Astrocyte (in vitro differentiated cells and primary cell): ENCODE measurements around the gene A4GALT. TPM values are rescaled to one million over a fixed set of nuclear protein-coding genes. Genes with fewer than 3 reads are reported as not detected.

Experiments
- DNase-seq: peaks from one replicate; pipeline ENCODE4 v3.0.0-alpha.2; 2010; ENCODE audit warnings: low read depth
- FAIRE-seq: peaks from 2 replicates; lab custom pipeline; 2011; peaks lifted over from hg19 to GRCh38; lab: Jason Lieb, UNC
- H2AFZ ChIP-seq: 2 replicates; pipeline ENCODE4 v1.6.0; 2012; ENCODE audit warnings: low read depth, low read length, inconsistent platforms
- H3K27ac ChIP-seq: 2 replicates; pipeline ENCODE4 v1.5.1; 2011; ENCODE audit warnings: low read depth, low read length, inconsistent platforms
- H3K27me3 ChIP-seq: 2 replicates; pipeline ENCODE4 v1.6.0; 2011; ENCODE audit warnings: low read length, inconsistent platforms; ENCODE audit not compliant: insufficient read depth
- H3K36me3 ChIP-seq: 2 replicates; pipeline ENCODE4 v1.5.1; 2011; ENCODE audit warnings: low read length, inconsistent platforms; ENCODE audit not compliant: insufficient read depth
- H3K4me1 ChIP-seq: 2 replicates; pipeline ENCODE4 v1.5.1; 2011; ENCODE audit warnings: low read length, inconsistent platforms; ENCODE audit not compliant: insufficient read depth
- H3K4me2 ChIP-seq: 2 replicates; pipeline ENCODE4 v1.6.0; 2012; ENCODE audit warnings: low read length, inconsistent platforms
- H3K4me3 ChIP-seq: 2 replicates; pipeline ENCODE4 v1.5.1; 2011; ENCODE audit warnings: low read depth, mild to moderate bottlenecking, low read length, inconsistent platforms; ENCODE audit not compliant: insufficient read depth
- H3K79me2 ChIP-seq: 2 replicates; pipeline ENCODE4 v1.6.0; 2012; ENCODE audit warnings: mild to moderate bottlenecking, low read length, inconsistent platforms; ENCODE audit not compliant: insufficient read depth
- H3K9ac ChIP-seq: 2 replicates; pipeline ENCODE4 v1.6.0; 2012; ENCODE audit warnings: mild to moderate bottlenecking, low read length, inconsistent platforms
- H3K9me3 ChIP-seq: 2 replicates; pipeline ENCODE4 v1.5.1; 2012; ENCODE audit warnings: low read depth, mild to moderate bottlenecking, low read length, inconsistent platforms; ENCODE audit not compliant: insufficient read depth
- H4K20me1 ChIP-seq: 2 replicates; pipeline ENCODE4 v1.6.0; 2012; ENCODE audit warnings: low read length, inconsistent platforms; ENCODE audit not compliant: insufficient read depth
- H3K27ac Mint-ChIP-seq: one replicate; pipeline ENCODE4 v1.8.0; 2021; ENCODE audit warnings: mild to moderate bottlenecking, mixed read lengths; ENCODE audit not compliant: unreplicated experiment
- H3K27me3 Mint-ChIP-seq: one replicate; pipeline ENCODE4 v1.8.0; 2021; ENCODE audit warnings: low read depth, mixed read lengths; ENCODE audit not compliant: unreplicated experiment
- H3K36me3 Mint-ChIP-seq: one replicate; pipeline ENCODE4 v1.8.0; 2021; ENCODE audit warnings: low read depth, mixed read lengths; ENCODE audit not compliant: unreplicated experiment
- H3K4me1 Mint-ChIP-seq: one replicate; pipeline ENCODE4 v1.8.0; 2021; ENCODE audit warnings: low read depth, mixed read lengths; ENCODE audit not compliant: unreplicated experiment
- H3K4me3 Mint-ChIP-seq: one replicate; pipeline ENCODE4 v1.8.0; 2021; ENCODE audit warnings: mild to moderate bottlenecking, moderate library complexity, mixed read lengths; ENCODE audit not compliant: unreplicated experiment
- H3K9me3 Mint-ChIP-seq: one replicate; pipeline ENCODE4 v1.8.0; 2021; ENCODE audit warnings: mild to moderate bottlenecking, mixed read lengths; ENCODE audit not compliant: unreplicated experiment
- CTCF ChIP-seq: IDR thresholded peaks from 2 replicates; pipeline ENCODE4 v1.5.1; 2011; ENCODE audit warnings: low read depth, mild to moderate bottlenecking, inconsistent platforms, low read length, moderate library complexity; ENCODE audit not compliant: insufficient read depth
- EZH2 ChIP-seq: IDR thresholded peaks from 2 replicates; pipeline ENCODE4 v1.6.1; 2012; ENCODE audit warnings: mild to moderate bottlenecking, low read length, inconsistent platforms; ENCODE audit not compliant: insufficient read depth
- total RNA-seq: library from RNA; stranded (reverse); gene quantifications from 2 replicates; pipeline ENCODE4 v1.2.1, GENCODE V29; 2021

The A4GALT gene
- total RNA-seq, 1 donor from 2014 or later, result 1.9 TPM

- Histone ChIP-seq H3K36me3 (no peaks in the 10 kb centered on the region), H3K9me3 (no peaks in the 10 kb centered on the region), H2AFZ (peak within 1 kb of the TSS; percentile 87), H3K9ac (peak within 1 kb of the TSS; percentile 98), H3K4me3 (peak within 1 kb of the TSS; percentile 99), H4K20me1 (peaks cover 44% of the 10 kb centered on the region), H3K27me3 (no peaks in the 10 kb centered on the region), H3K79me2 (peaks cover 50% of the 10 kb centered on the region), H3K27ac (peak within 1 kb of the TSS; percentile 88), H3K4me1 (peaks cover 33% of the 10 kb centered on the region), H3K4me2 (peak within 1 kb of the TSS; percentile 100)
- DNase-seq (peak; percentile 62), FAIRE-seq (no peak)
- H3K9me3 Mint-ChIP-seq, result no peaks in the 10 kb centered on the region
- peaks cover 23% of the 10 kb centered on the region for H3K4me1 Mint-ChIP-seq
- H3K27ac Mint-ChIP-seq, result peak within 1 kb of the TSS; percentile 95
- peak within 1 kb of the TSS; percentile 95 for H3K4me3 Mint-ChIP-seq
- no peaks in the 10 kb centered on the region for H3K27me3 Mint-ChIP-seq
- no peaks in the 10 kb centered on the region for H3K36me3 Mint-ChIP-seq
- TF ChIP-seq CTCF, result no peak
- no peak for TF ChIP-seq EZH2
These were observed 71.2 kb downstream of the A4GALT start, which contains the start of gene CYB5R3 for GRCh38 chr22:42649246-42650099. Gene CYB5R3, minus strand, starts transcription at chr22:42649392. Its CDS starts 77 bp downstream, at chr22:42649315.

GRCh38 chr22:42648368-42649245, 72.1 kb downstream of the A4GALT start:
- no peaks in the 10 kb centered on the region for H3K36me3 ChIP-seq
- H4K20me1 ChIP-seq, result peaks cover 53% of the 10 kb centered on the region
- Mint-ChIP-seq H3K36me3 (no peaks in the 10 kb centered on the region), H3K4me1 (peaks cover 29% of the 10 kb centered on the region), H3K27ac (peak overlapping the region; percentile 95), H3K27me3 (no peaks in the 10 kb centered on the region), H3K4me3 (peak overlapping the region; percentile 95), H3K9me3 (no peaks in the 10 kb centered on the region)
- H3K4me3 ChIP-seq, result peak overlapping the region; percentile 99
- no peaks in the 10 kb centered on the region for H3K27me3 ChIP-seq
- peak overlapping the region; percentile 100 for H3K4me2 ChIP-seq
- FAIRE-seq, result no peak
- peak overlapping the region; percentile 81 for H3K27ac ChIP-seq
- peak; percentile 44 for DNase-seq
- H3K4me1 ChIP-seq, result peaks cover 39% of the 10 kb centered on the region
- TF ChIP-seq CTCF (no peak), EZH2 (no peak)
- peak overlapping the region; percentile 62 for H2AFZ ChIP-seq
- no peaks in the 10 kb centered on the region for H3K9me3 ChIP-seq
- peaks cover 58% of the 10 kb centered on the region for H3K79me2 ChIP-seq
- peak overlapping the region; percentile 98 for H3K9ac ChIP-seq
